T-helper 17 cell (primary cell): Measurements from ENCODE around the gene GNG8. TPM values are rescaled to one million over a fixed set of nuclear protein-coding genes. Genes with fewer than 3 reads are reported as not detected.

Experiments
- total RNA-seq, 4 donors: library from RNA in 2 of 4; stranded (reverse) in 2 of 4; gene quantifications; one replicate each; pipeline ENCODE4 v1.2.3 and lab custom pipeline; 2022 to 2026

GNG8 gene
- total RNA-seq, 2 donors from 2014 or later: not detected

Other genes with a start within 250 kb of the GNG8 start
- not detected for gene CCDC8, start 222.6 kb downstream of the GNG8 start, total RNA-seq
- under 1 TPM; 0.10 to 0.12 TPM for gene PNMA8C, start 207.3 kb downstream of the GNG8 start, total RNA-seq
- gene PNMA8A, start 164.6 kb downstream of the GNG8 start, total RNA-seq: not detected
- gene PNMA8B, start 140.3 kb downstream of the GNG8 start, total RNA-seq: under 1 TPM; 0.17 to 0.18 TPM
- gene CALM3, start 34.9 kb downstream of the GNG8 start, total RNA-seq: 100 to 1,000 TPM; 160 to 236 TPM
- gene PTGIR, start 11.1 kb downstream of the GNG8 start, total RNA-seq: 10 to 100 TPM in 1 of 2 donors, under 1 TPM in 1; 0.70 to 12.5 TPM
- not detected for gene DACT3, start 25.0 kb upstream of the GNG8 start, total RNA-seq
- gene PRKD2, start 80.9 kb upstream of the GNG8 start, total RNA-seq: 100 to 1,000 TPM; 112 to 122 TPM
- gene FKRP, start 109.9 kb upstream of the GNG8 start, total RNA-seq: 10 to 100 TPM; 22.5 to 23.3 TPM
- gene STRN4, start 110.2 kb upstream of the GNG8 start, total RNA-seq: 100 to 1,000 TPM; 108 to 145 TPM
- gene SLC1A5, start 152.4 kb upstream of the GNG8 start, total RNA-seq: 10 to 100 TPM; 13.6 to 15.9 TPM
- gene AP2S1, start 214.6 kb upstream of the GNG8 start, total RNA-seq: 10 to 100 TPM; 37.0 to 39.7 TPM
- 10 to 100 TPM; 33.6 to 34.0 TPM for gene ARHGAP35, start 224.8 kb upstream of the GNG8 start, total RNA-seq